Measurements from ENCODE around the gene TAGAP.

DNA sequence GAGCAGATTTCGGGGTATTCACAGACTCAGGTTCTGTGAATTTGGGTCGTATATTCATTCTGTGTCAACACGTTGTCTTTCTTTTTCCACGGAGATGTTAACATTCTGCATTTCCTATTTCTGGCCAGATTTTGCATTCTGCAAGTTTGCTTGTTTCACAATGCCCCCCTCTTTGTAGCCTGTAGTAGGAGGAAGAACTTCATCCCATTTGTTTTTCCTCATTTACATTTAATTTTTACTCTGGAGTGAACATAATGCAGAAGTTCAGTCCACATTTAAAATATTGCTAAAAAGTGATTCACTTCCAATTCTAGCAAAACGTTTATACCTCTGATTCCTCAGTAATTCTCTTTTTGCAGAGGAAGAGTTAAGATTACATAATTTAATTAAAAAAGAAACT lies 12.9 kb downstream of the TAGAP start:
- TF ChIP-seq EZH2 (IDR thresholded peaks at IDR 0.05; ENCODE audit: borderline replicate concordance, low read depth, low read length, severe bottlenecking) (no peak), POLR2A (IDR thresholded peaks at IDR 0.05; ENCODE audit: low read depth, low read length) (no peak), POLR2AphosphoS5 (IDR thresholded peaks at IDR 0.05; ENCODE audit: insufficient read depth, low read depth, low read length) (no peak)
- TF ChIP-seq, protein P1, sequence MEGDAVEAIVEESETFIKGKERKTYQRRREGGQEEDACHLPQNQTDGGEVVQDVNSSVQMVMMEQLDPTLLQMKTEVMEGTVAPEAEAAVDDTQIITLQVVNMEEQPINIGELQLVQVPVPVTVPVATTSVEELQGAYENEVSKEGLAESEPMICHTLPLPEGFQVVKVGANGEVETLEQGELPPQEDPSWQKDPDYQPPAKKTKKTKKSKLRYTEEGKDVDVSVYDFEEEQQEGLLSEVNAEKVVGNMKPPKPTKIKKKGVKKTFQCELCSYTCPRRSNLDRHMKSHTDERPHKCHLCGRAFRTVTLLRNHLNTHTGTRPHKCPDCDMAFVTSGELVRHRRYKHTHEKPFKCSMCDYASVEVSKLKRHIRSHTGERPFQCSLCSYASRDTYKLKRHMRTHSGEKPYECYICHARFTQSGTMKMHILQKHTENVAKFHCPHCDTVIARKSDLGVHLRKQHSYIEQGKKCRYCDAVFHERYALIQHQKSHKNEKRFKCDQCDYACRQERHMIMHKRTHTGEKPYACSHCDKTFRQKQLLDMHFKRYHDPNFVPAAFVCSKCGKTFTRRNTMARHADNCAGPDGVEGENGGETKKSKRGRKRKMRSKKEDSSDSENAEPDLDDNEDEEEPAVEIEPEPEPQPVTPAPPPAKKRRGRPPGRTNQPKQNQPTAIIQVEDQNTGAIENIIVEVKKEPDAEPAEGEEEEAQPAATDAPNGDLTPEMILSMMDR (IDR thresholded peaks at IDR 0.05; ENCODE audit: extremely low read depth in 1 of 2, insufficient read depth in 1 of 2, low read depth in 1 of 2, low read length in 2 of 2) = no peak
